Hematopoietic multipotent progenitor cell treated with erythropoietin and hydrocortisone succinate and interleukin-3 and kit ligand, for 4 days (in vitro differentiated cells): ENCODE data around the gene RYR3.
"Not testable (repeated sequence)": the region's sequence is repeated elsewhere in the genome, so short reads cannot be mapped to it uniquely, and the experiment has no call there.

Experiments used
- DNase-seq: peaks from one replicate; pipeline ENCODE4 v3.0.0-alpha.2; 2015

RYR3 gene

GRCh38 chr15:33586786-33587697 is 276.3 kb downstream of the RYR3 start:
- DNase-seq, result no peak

GRCh38 chr15:33587773-33588172 is 277.0 kb downstream of the RYR3 start:
- no peak for DNase-seq

- DNase-seq, result no peak
Observed at GRCh38 chr15:33592864-33593263, 282.1 kb downstream of the RYR3 start.

GRCh38 chr15:33598382-33598781 is 287.6 kb downstream of the RYR3 start:
- DNase-seq, result not testable (repeated sequence)

GRCh38 chr15:33600212-33600611 is 289.4 kb downstream of the RYR3 start:
- no peak for DNase-seq

- no peak for DNase-seq
Observed at GRCh38 chr15:33601461-33601860, 290.7 kb downstream of the RYR3 start.

GRCh38 chr15:33608714-33609113 is 297.9 kb downstream of the RYR3 start:
- DNase-seq, result peak; percentile 9

GRCh38 chr15:33612721-33613304 is 302.0 kb downstream of the RYR3 start:
- DNase-seq, result peak; percentile 36

GRCh38 chr15:33616475-33616874 is 305.7 kb downstream of the RYR3 start:
- peak; percentile 16 for DNase-seq

GRCh38 chr15:33618350-33618749 is 307.6 kb downstream of the RYR3 start:
- DNase-seq, result no peak

- no peak for DNase-seq
Observed at GRCh38 chr15:33621141-33621540, 310.4 kb downstream of the RYR3 start.

GRCh38 chr15:33623010-33623409 is 312.2 kb downstream of the RYR3 start:
- peak; percentile 23 for DNase-seq

- no peak for DNase-seq
Observed at GRCh38 chr15:33624439-33624838, 313.7 kb downstream of the RYR3 start.

- DNase-seq, result no peak
Observed at GRCh38 chr15:33629647-33630046, 318.9 kb downstream of the RYR3 start.

GRCh38 chr15:33636234-33636633 is 325.5 kb downstream of the RYR3 start:
- DNase-seq, result no peak

GRCh38 chr15:33636958-33637357 is 326.2 kb downstream of the RYR3 start:
- DNase-seq, result peak; percentile 47

GRCh38 chr15:33638453-33638852 is 327.7 kb downstream of the RYR3 start:
- no peak for DNase-seq

GRCh38 chr15:33639051-33639450 is 328.3 kb downstream of the RYR3 start:
- DNase-seq, result peak; percentile 12

- DNase-seq, result no peak
Observed at GRCh38 chr15:33639456-33639855, 328.7 kb downstream of the RYR3 start.

- peak; percentile 88 for DNase-seq
Observed at GRCh38 chr15:33639978-33640377, 329.2 kb downstream of the RYR3 start.

GRCh38 chr15:33641069-33641468 is 330.3 kb downstream of the RYR3 start:
- no peak for DNase-seq

GRCh38 chr15:33644304-33644703 is 333.5 kb downstream of the RYR3 start:
- no peak for DNase-seq

- DNase-seq, result no peak
Observed at GRCh38 chr15:33646744-33647143, 336.0 kb downstream of the RYR3 start.

GRCh38 chr15:33649217-33649933 is 338.6 kb downstream of the RYR3 start:
- no peak for DNase-seq
